Forelimb muscle (tissue), 1 donor: Measurements from ENCODE around the gene WNT11. TPM values are rescaled to one million over a fixed set of nuclear protein-coding genes. Genes with fewer than 3 reads are reported as not detected.
A peak's percentile ranks its signal among the peaks of the same experiment; 100 is the strongest.

Experiments used
- DNase-seq: peaks from one replicate; pipeline ENCODE4 v3.0.0-alpha.2; 2013; ENCODE audit warnings: low read depth
- polyA plus RNA-seq: library from polyadenylated mRNA; unstranded; fragments of 120-200 nt; gene quantifications from one replicate; pipeline ENCODE4 v1.2.1, GENCODE V29; 2013; ENCODE audit not compliant: insufficient read length

Gene WNT11
- polyA plus RNA-seq, 1 donor = 16.6 TPM

- no peak for DNase-seq
Measured at GRCh38 chr11:76219243-76219642, 12.9 kb upstream of the WNT11 start.

- DNase-seq = no peak
Measured at GRCh38 chr11:76218449-76219178, 12.3 kb upstream of the WNT11 start.

- no peak for DNase-seq
Measured at GRCh38 chr11:76217653-76218160, 11.4 kb upstream of the WNT11 start.

- DNase-seq = no peak
Measured at GRCh38 chr11:76216536-76217325, 10.4 kb upstream of the WNT11 start.

GRCh38 chr11:76215941-76216340 is 9.6 kb upstream of the WNT11 start:
- no peak for DNase-seq

- no peak for DNase-seq
Measured at GRCh38 chr11:76214968-76215548, 8.8 kb upstream of the WNT11 start.

- DNase-seq = no peak
Measured at GRCh38 chr11:76214186-76214585, 7.9 kb upstream of the WNT11 start.

GRCh38 chr11:76212086-76213035 is 6.1 kb upstream of the WNT11 start:
- DNase-seq = no peak

GRCh38 chr11:76210931-76211851 is 4.9 kb upstream of the WNT11 start:
- DNase-seq = no peak

- peak; percentile 62 for DNase-seq
Measured at GRCh38 chr11:76209973-76210930, 4.0 kb upstream of the WNT11 start.

GRCh38 chr11:76209375-76209972 is 3.2 kb upstream of the WNT11 start:
- no peak for DNase-seq

- no peak for DNase-seq
Measured at GRCh38 chr11:76208438-76209374, 2.4 kb upstream of the WNT11 start.

- DNase-seq = peak; percentile 40
Measured at GRCh38 chr11:76207642-76208401, 1.5 kb upstream of the WNT11 start.

- DNase-seq = no peak
Measured at GRCh38 chr11:76206077-76206326, 300 bp downstream of the WNT11 start.

- no peak for DNase-seq
Measured at GRCh38 chr11:76205252-76206076, 838 bp downstream of the WNT11 start.

GRCh38 chr11:76203937-76204336 is 2.4 kb downstream of the WNT11 start:
- DNase-seq = no peak
